Measurements from ENCODE around the gene KIF24. TPM values are rescaled to one million over a fixed set of nuclear protein-coding genes. Genes with fewer than 3 reads are reported as not detected.
A peak's percentile ranks its signal among the peaks of the same experiment; 100 is the strongest.

The KIF24 gene
- total RNA-seq, 6 experiments from 2014 or later, result 0.14 to 0.74 (median 0.24) TPM

- intact Hi-C loops (cut with DNase I), result no loop called here
Observed at GRCh38 chr9:34291423-34291822, 37.6 kb downstream of the KIF24 start.

DNA sequence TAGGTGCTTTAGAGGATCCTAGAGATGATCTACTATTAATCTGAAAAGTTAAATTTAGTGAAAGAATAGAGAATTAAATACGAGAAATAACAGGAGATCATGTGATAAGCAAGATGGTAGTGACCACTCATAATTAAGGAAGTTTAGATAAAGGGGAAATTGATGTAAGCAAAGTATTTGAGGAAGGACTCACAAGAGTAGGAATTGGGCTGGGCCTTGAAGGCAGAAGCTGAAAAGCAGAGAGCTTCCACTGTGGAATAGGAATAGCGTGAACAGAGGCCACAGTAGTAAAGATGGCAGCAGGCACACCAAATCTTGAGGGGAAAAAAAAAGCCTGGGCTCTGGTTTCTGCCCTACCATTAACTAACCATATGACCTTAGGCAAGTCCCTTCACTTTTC is 38.0 kb downstream of the KIF24 start:
- ATAC-seq (peak; percentile 23 to 53 (median 50)), DNase-seq (no peak)
- Histone ChIP-seq H3K27ac (no peak overlapping the region), H3K27me3 (no peaks in the 10 kb centered on the region), H3K4me1 (no peaks in the 10 kb centered on the region), H3K9me3 (no peaks in the 10 kb centered on the region), H3K4me3 (no peak overlapping the region), H3K36me3 (no peaks in the 10 kb centered on the region)
- TF ChIP-seq POLR2A (IDR thresholded peaks at IDR 0.05), result no peak
- TF ChIP-seq, protein P1, sequence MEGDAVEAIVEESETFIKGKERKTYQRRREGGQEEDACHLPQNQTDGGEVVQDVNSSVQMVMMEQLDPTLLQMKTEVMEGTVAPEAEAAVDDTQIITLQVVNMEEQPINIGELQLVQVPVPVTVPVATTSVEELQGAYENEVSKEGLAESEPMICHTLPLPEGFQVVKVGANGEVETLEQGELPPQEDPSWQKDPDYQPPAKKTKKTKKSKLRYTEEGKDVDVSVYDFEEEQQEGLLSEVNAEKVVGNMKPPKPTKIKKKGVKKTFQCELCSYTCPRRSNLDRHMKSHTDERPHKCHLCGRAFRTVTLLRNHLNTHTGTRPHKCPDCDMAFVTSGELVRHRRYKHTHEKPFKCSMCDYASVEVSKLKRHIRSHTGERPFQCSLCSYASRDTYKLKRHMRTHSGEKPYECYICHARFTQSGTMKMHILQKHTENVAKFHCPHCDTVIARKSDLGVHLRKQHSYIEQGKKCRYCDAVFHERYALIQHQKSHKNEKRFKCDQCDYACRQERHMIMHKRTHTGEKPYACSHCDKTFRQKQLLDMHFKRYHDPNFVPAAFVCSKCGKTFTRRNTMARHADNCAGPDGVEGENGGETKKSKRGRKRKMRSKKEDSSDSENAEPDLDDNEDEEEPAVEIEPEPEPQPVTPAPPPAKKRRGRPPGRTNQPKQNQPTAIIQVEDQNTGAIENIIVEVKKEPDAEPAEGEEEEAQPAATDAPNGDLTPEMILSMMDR (IDR thresholded peaks at IDR 0.05), result no peak
- 78% methylated on average over 2 of the region's 2 CpGs for WGBS (ENCODE audit: insufficient coverage, low coverage, low lambda C conversion rate, missing lambda C conversion rate)
- intact Hi-C loops (cut with DNase I), result no loop called here

More at GRCh38 chr9:34291423-34291822, 37.6 kb downstream of the KIF24 start:
- H3K9me3 ChIP-seq, result no peaks in the 10 kb centered on the region
- no peaks in the 10 kb centered on the region for H3K36me3 ChIP-seq
- 95% methylated on average over 2 of the region's 2 CpGs for WGBS (ENCODE audit: insufficient coverage, low coverage, low lambda C conversion rate, missing lambda C conversion rate)
- ATAC-seq, result no peak
- H3K27ac ChIP-seq, result no peak overlapping the region
- TF ChIP-seq, protein P1 (IDR thresholded peaks at IDR 0.05), result no peak
- TF ChIP-seq POLR2A (IDR thresholded peaks at IDR 0.05), result no peak
- H3K27me3 ChIP-seq, result no peaks in the 10 kb centered on the region
- no peak overlapping the region for H3K4me3 ChIP-seq
- no peak for DNase-seq
- H3K4me1 ChIP-seq, result no peaks in the 10 kb centered on the region

- H3K9me3 ChIP-seq, result no peaks in the 10 kb centered on the region
- TF ChIP-seq, protein P1 (IDR thresholded peaks at IDR 0.05), result no peak
- no peak for TF ChIP-seq POLR2A (IDR thresholded peaks at IDR 0.05)
- H3K4me3 ChIP-seq, result no peak overlapping the region
- no peak overlapping the region for H3K27ac ChIP-seq
- DNase-seq, result no peak
- H3K36me3 ChIP-seq, result no peaks in the 10 kb centered on the region
- WGBS (ENCODE audit: insufficient coverage, low coverage, low lambda C conversion rate, missing lambda C conversion rate), result 100% methylated on average over 1 of the region's 2 CpGs
- intact Hi-C loops (cut with DNase I), result no loop called here
- ATAC-seq, result no peak
- no peaks in the 10 kb centered on the region for H3K4me1 ChIP-seq
- H3K27me3 ChIP-seq, result no peaks in the 10 kb centered on the region
Observed at GRCh38 chr9:34289159-34289558, 39.9 kb downstream of the KIF24 start.

- Histone ChIP-seq H3K27ac (no peak overlapping the region), H3K4me3 (no peak overlapping the region), H3K36me3 (no peaks in the 10 kb centered on the region), H3K9me3 (no peaks in the 10 kb centered on the region), H3K4me1 (no peaks in the 10 kb centered on the region), H3K27me3 (no peaks in the 10 kb centered on the region)
- intact Hi-C loops (cut with DNase I), result no loop called here
- DNase-seq (no peak), ATAC-seq (no peak)
- TF ChIP-seq POLR2A (IDR thresholded peaks at IDR 0.05), result no peak
- TF ChIP-seq, protein P1 (IDR thresholded peaks at IDR 0.05), result no peak
- 85% methylated on average over 1 of the region's 1 CpG for WGBS (ENCODE audit: insufficient coverage, low coverage, low lambda C conversion rate, missing lambda C conversion rate)
Observed at GRCh38 chr9:34282096-34282495, 47.0 kb downstream of the KIF24 start.

DNA sequence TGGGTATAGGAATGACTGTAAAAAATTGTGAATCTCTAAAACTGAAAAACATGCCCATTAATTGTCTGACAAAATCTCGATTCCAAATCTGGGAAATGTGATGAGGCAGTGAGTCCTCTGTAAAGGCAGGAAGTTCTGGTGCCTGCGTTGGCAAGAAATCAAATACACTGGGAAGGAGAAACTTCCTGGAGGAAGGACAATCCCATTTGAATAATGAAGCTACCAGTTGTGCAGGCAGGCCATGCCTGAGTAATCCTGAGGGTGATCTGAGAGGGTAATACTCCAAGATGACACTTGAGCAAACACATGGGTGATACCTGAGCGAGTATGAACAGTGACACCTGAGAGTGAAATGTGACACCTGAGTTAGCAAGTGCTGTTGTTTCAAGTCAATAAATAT is 49.7 kb downstream of the KIF24 start:
- DNase-seq (no peak), ATAC-seq (peak in 2 of 4 donors; percentile 16 to 46)
- WGBS (ENCODE audit: insufficient coverage, low coverage, low lambda C conversion rate, missing lambda C conversion rate), result 79% methylated on average over 3 of the region's 3 CpGs
- intact Hi-C loops (cut with DNase I), result no loop called here
- no peaks in the 10 kb centered on the region for H3K4me1 ChIP-seq
- no peaks in the 10 kb centered on the region for H3K36me3 ChIP-seq
- no peaks in the 10 kb centered on the region for H3K27me3 ChIP-seq
- H3K27ac ChIP-seq, result no peak overlapping the region
- TF ChIP-seq POLR2A (IDR thresholded peaks at IDR 0.05), result no peak
- TF ChIP-seq, protein P1 (IDR thresholded peaks at IDR 0.05), result no peak
- no peaks in the 10 kb centered on the region for H3K9me3 ChIP-seq
- no peak overlapping the region for H3K4me3 ChIP-seq
